BJ (cell line): ENCODE measurements around the gene RXRG. TPM values are rescaled to one million over a fixed set of nuclear protein-coding genes. Genes with fewer than 3 reads are reported as not detected.

Experiments used
- CTCF ChIA-PET: fragments of 350-600 bp; formaldehyde crosslinking; extraction: SDS; loops from one replicate; lab custom pipeline; 2021; ENCODE audit warnings: antibody characterized with exemption, inconsistent platforms; lab: Yijun Ruan, JAX
- POLR2A ChIA-PET: fragments of 300-600 bp; sonication (Branson Sonifier 250); formaldehyde crosslinking; extraction: SDS; loops from one replicate; lab custom pipeline; 2021; ENCODE audit warnings: antibody characterized with exemption; lab: Charles Lee
- DNase-seq: peaks from one replicate; pipeline ENCODE4 v3.0.0-alpha.2; 2011; ENCODE audit warnings: low read depth
- H3K27me3 ChIP-seq: 2 replicates; pipeline ENCODE4 v1.6.0; 2011; ENCODE audit warnings: low read length; ENCODE audit not compliant: control insufficient read depth, insufficient read depth
- H3K36me3 ChIP-seq: 2 replicates; pipeline ENCODE4 v1.5.1; 2011; ENCODE audit warnings: low read length; ENCODE audit not compliant: control insufficient read depth, insufficient read depth
- H3K4me3 ChIP-seq: 2 replicates; pipeline ENCODE4 v1.5.1; 2011; ENCODE audit warnings: low read depth, mild to moderate bottlenecking, control low read depth, low read length
- CTCF ChIP-seq: IDR thresholded peaks from 2 replicates; pipeline ENCODE4 v1.5.1; 2011; ENCODE audit warnings: low read depth, mild to moderate bottlenecking, control low read depth, inconsistent platforms, low read length, moderate library complexity; ENCODE audit not compliant: insufficient read depth
- polyA plus RNA-seq: library from polyadenylated mRNA; depleted of rRNA; stranded (reverse); fragments of >200 nt; gene quantifications from 2 replicates; pipeline ENCODE4 v1.2.3, GENCODE V29; 2011

The RXRG gene
- polyA plus RNA-seq, 1 experiment: not detected

GRCh38 chr1:165387505-165387904, 57.4 kb downstream of the RXRG start:
- H3K27me3 ChIP-seq: peaks cover 15% of the 10 kb centered on the region
- DNase-seq: no peak
- no peak overlapping the region for H3K4me3 ChIP-seq
- TF ChIP-seq CTCF: no peak
- ChIA-PET CTCF (interaction anchor here (0.6 to 2.8 kb wide), 4 partner anchors 12 to 305 kb away, joined by 3 to 12 read pairs (median 8); no protein-coding TSS in a partner anchor), POLR2A (no interaction called here)
- no peaks in the 10 kb centered on the region for H3K36me3 ChIP-seq

GRCh38 chr1:165383599-165384405, 61.1 kb downstream of the RXRG start:
- no peak for TF ChIP-seq CTCF
- H3K4me3 ChIP-seq: no peak overlapping the region
- DNase-seq: no peak
- H3K27me3 ChIP-seq: peaks cover 10% of the 10 kb centered on the region
- H3K36me3 ChIP-seq: no peaks in the 10 kb centered on the region
- ChIA-PET CTCF (interaction anchor here (1.0 to 6.7 kb wide), 3 partner anchors 10 to 212 kb away, joined by 4 to 54 read pairs (median 48); no protein-coding TSS in a partner anchor), POLR2A (no interaction called here)

GRCh38 chr1:165383067-165383466, 61.9 kb downstream of the RXRG start:
- peak; percentile 56 for DNase-seq
- no peak overlapping the region for H3K4me3 ChIP-seq
- H3K27me3 ChIP-seq: peaks cover 8% of the 10 kb centered on the region
- TF ChIP-seq CTCF: no peak
- ChIA-PET POLR2A (no interaction called here), CTCF (interaction anchor here (6.3 to 6.7 kb wide), 2 partner anchors 11 to 14 kb away, joined by 48 to 54 read pairs; no protein-coding TSS in a partner anchor)
- no peaks in the 10 kb centered on the region for H3K36me3 ChIP-seq

- Histone ChIP-seq H3K36me3 (no peaks in the 10 kb centered on the region), H3K4me3 (no peak overlapping the region), H3K27me3 (peaks cover 6% of the 10 kb centered on the region)
- ChIA-PET CTCF (interaction anchor here (6.3 to 6.7 kb wide), 2 partner anchors 12 to 13 kb away, joined by 48 to 54 read pairs; no protein-coding TSS in a partner anchor), POLR2A (no interaction called here)
- no peak for DNase-seq
- no peak for TF ChIP-seq CTCF
These were observed 63.0 kb downstream of the RXRG start for GRCh38 chr1:165381745-165382505.
